Motor neuron (in vitro differentiated cells): ENCODE data around the gene DCC. TPM values are rescaled to one million over a fixed set of nuclear protein-coding genes. Genes with fewer than 3 reads are reported as not detected.

Experiments
- ATAC-seq, 8 experiments: fragments of 200-7000 bp; cut with Tn5 transposase; replicated peaks in 6 of 8; 2 replicates each; pipeline ENCODE4 v1.8.0; 2021; ENCODE audit warnings: mild to moderate bottlenecking in 8 of 8, moderate library complexity in 8 of 8
- H3K27ac ChIP-seq, 2 donors: fragments of 250-450 bp; sonication (Bioruptor Pico); 2 replicates each; pipeline ENCODE4 v1.9.0; 2021; ENCODE audit warnings: antibody characterized with exemption in 2 of 2, mild to moderate bottlenecking in 2 of 2, moderate library complexity in 1 of 2
- H3K4me1 ChIP-seq, 2 donors: fragments of 250-450 bp; sonication (Bioruptor Pico); replicated peaks in 1 of 2; 2 replicates each; pipeline ENCODE4 v1.6.1; 2021; ENCODE audit warnings: antibody characterized with exemption in 2 of 2, mild to moderate bottlenecking in 2 of 2, moderate library complexity in 1 of 2
- H3K4me3 ChIP-seq, 5 donors: fragments of 250-450 bp; sonication (Bioruptor Pico); 2 replicates each; pipeline ENCODE4 v1.9.0; 2021; ENCODE audit warnings: antibody characterized with exemption in 5 of 5, mild to moderate bottlenecking in 5 of 5, moderate library complexity in 4 of 5
- WGBS, 10 experiments: fragments of 450-650 bp; shearing (Covaris generic); methylation state at CpG; one replicate each; pipeline ENCODE4 v1.0.0; 2022; 5-methylcytosine and 5-hydroxymethylcytosine counted together
- in situ Hi-C, 9 experiments: fragments of 400-800 bp; cut with MboI; loops; one replicate each; pipeline ENCODE4 v1.15.0; 2021; ENCODE audit warnings: low sequenced_read_pairs in 9 of 9, low pct_unique_long_range_greater_than_20kb in 2 of 9; ENCODE audit not compliant: unreplicated experiment in 9 of 9
- total RNA-seq, 8 experiments: library from RNA; unstranded; fragments of 300-600 nt; gene quantifications; 2 replicates each; pipeline versions ENCODE4 v1.2.3 to v1.2.4, GENCODE V29; 2022

Gene DCC
- total RNA-seq, 8 experiments from 2014 or later: 0.04 to 66.0 (median 48.3) TPM; not detected in 2

- no peak overlapping the region for H3K4me3 ChIP-seq
- no peak for ATAC-seq
- in situ Hi-C loops: no loop called here
- H3K27ac ChIP-seq: no peak overlapping the region
- 16 to 100% (median 63%) methylated on average over 1 to 4 of the region's 4 CpGs; no CpG with 5 or more reads in 2 of the 10 experiments for WGBS, 10 experiments
- peaks cover 0 to 10% of the 10 kb centered on the region in 2 donors for H3K4me1 ChIP-seq
Observed at GRCh38 chr18:52829876-52830405, 489.9 kb downstream of the DCC start.

GRCh38 chr18:52844323-52844722 is 504.3 kb downstream of the DCC start:
- no peak overlapping the region for H3K27ac ChIP-seq
- in situ Hi-C loops: no loop called here
- peaks cover 0 to 1% of the 10 kb centered on the region in 2 donors for H3K4me1 ChIP-seq
- no peak overlapping the region for H3K4me3 ChIP-seq
- no peak for ATAC-seq

- no peaks in the 10 kb centered on the region for H3K4me1 ChIP-seq
- H3K27ac ChIP-seq: no peak overlapping the region
- WGBS, 10 experiments: 0 to 100% (median 34%) methylated on average over 1 to 2 of the region's 2 CpGs; no CpG with 5 or more reads in 2 of the 10 experiments
- H3K4me3 ChIP-seq: no peak overlapping the region
- peak in 3 of 8 experiments; percentile 53 to 63 (median 58) for ATAC-seq
- in situ Hi-C loops: no loop called here
Observed at GRCh38 chr18:52845036-52845435, 505.0 kb downstream of the DCC start.

GRCh38 chr18:52850031-52850560 is 510.1 kb downstream of the DCC start:
- 0 to 100% (median 73%) methylated on average over 1 to 6 of the region's 6 CpGs for WGBS, 10 experiments
- no peak overlapping the region for H3K4me3 ChIP-seq
- no peak overlapping the region for H3K27ac ChIP-seq
- in situ Hi-C loops: no loop called here
- no peaks in the 10 kb centered on the region for H3K4me1 ChIP-seq
- ATAC-seq: no peak

GRCh38 chr18:52861558-52861957 is 521.6 kb downstream of the DCC start:
- Histone ChIP-seq H3K4me1 (no peaks in the 10 kb centered on the region), H3K27ac (no peak overlapping the region), H3K4me3 (no peak overlapping the region)
- in situ Hi-C loops: no loop called here
- ATAC-seq: no peak
- WGBS, 10 experiments: 0 to 96% (median 83%) methylated on average over 1 to 3 of the region's 3 CpGs; no CpG with 5 or more reads in 1 of the 10 experiments

- in situ Hi-C loops: no loop called here
- Histone ChIP-seq H3K4me1 (no peaks in the 10 kb centered on the region), H3K27ac (no peak overlapping the region), H3K4me3 (no peak overlapping the region)
- no peak for ATAC-seq
- 81 to 100% (median 90%) methylated on average over 1 to 5 of the region's 9 CpGs; no CpG with 5 or more reads in 6 of the 10 experiments for WGBS, 10 experiments
Observed at GRCh38 chr18:52869349-52869923, 529.4 kb downstream of the DCC start.

GRCh38 chr18:52869942-52870907 is 530.2 kb downstream of the DCC start:
- H3K4me1 ChIP-seq: no peaks in the 10 kb centered on the region
- WGBS, 10 experiments: 30 to 100% (median 83%) methylated on average over 1 to 11 of the region's 21 CpGs; no CpG with 5 or more reads in 4 of the 10 experiments

GRCh38 chr18:52874774-52875173 is 534.8 kb downstream of the DCC start:
- no peak for ATAC-seq
- Histone ChIP-seq H3K4me3 (no peak overlapping the region), H3K27ac (no peak overlapping the region), H3K4me1 (no peaks in the 10 kb centered on the region)
- WGBS, 10 experiments: 0 to 100% (median 54%) methylated on average over 1 to 3 of the region's 3 CpGs; no CpG with 5 or more reads in 2 of the 10 experiments
- in situ Hi-C loops: no loop called here

More at GRCh38 chr18:52869942-52870907, 530.2 kb downstream of the DCC start:
- Histone ChIP-seq H3K27ac (no peak overlapping the region), H3K4me3 (no peak overlapping the region)
- peak in 2 of 8 experiments; percentile 29 to 61 for ATAC-seq
- in situ Hi-C loops: no loop called here

- in situ Hi-C loops: no loop called here
- Histone ChIP-seq H3K4me1 (no peaks in the 10 kb centered on the region), H3K4me3 (no peak overlapping the region), H3K27ac (no peak overlapping the region)
- ATAC-seq: no peak
- WGBS, 10 experiments: 0 to 100% (median 93%) methylated on average over 1 to 5 of the region's 5 CpGs; no CpG with 5 or more reads in 1 of the 10 experiments
Observed at GRCh38 chr18:52875725-52876124, 535.7 kb downstream of the DCC start.

- H3K4me3 ChIP-seq: no peak overlapping the region
- H3K4me1 ChIP-seq: peaks cover 4 to 5% of the 10 kb centered on the region in 2 donors
- H3K27ac ChIP-seq: no peak overlapping the region
- in situ Hi-C loops: no loop called here
- peak in 3 of 8 experiments; percentile 52 to 63 (median 61) for ATAC-seq
Observed at GRCh38 chr18:52888014-52888413, 548.0 kb downstream of the DCC start.

GRCh38 chr18:52894801-52895200 is 554.8 kb downstream of the DCC start:
- Histone ChIP-seq H3K27ac (no peak overlapping the region), H3K4me1 (peaks cover 18 to 26% of the 10 kb centered on the region in 2 donors), H3K4me3 (no peak overlapping the region)
- ATAC-seq: no peak
- 0 to 95% (median 86%) methylated on average over 1 to 3 of the region's 3 CpGs; no CpG with 5 or more reads in 1 of the 10 experiments for WGBS, 10 experiments
- in situ Hi-C loops: no loop called here

- Histone ChIP-seq H3K4me3 (no peak overlapping the region), H3K27ac (peak overlapping the region; percentile 20 to 32), H3K4me1 (peaks cover 18 to 26% of the 10 kb centered on the region in 2 donors)
- WGBS, 10 experiments: 0 to 92% (median 33%) methylated on average over 2 to 5 of the region's 5 CpGs; no CpG with 5 or more reads in 1 of the 10 experiments
- in situ Hi-C loops: no loop called here
- peak in 4 of 8 experiments; percentile 30 to 61 (median 60) for ATAC-seq
Observed at GRCh38 chr18:52897611-52898484, 557.9 kb downstream of the DCC start.
